Adrenal gland (tissue), 5 donors: ENCODE measurements around the gene BRINP1.

Experiments used
- POLR2A ChIP-seq, 2 donors: fragments of 450-650 bp; IDR thresholded peaks; one replicate each; pipeline ENCODE4 v1.6.1; 2017; ENCODE audit warnings: antibody characterized with exemption in 2 of 2, mild to moderate bottlenecking in 2 of 2, moderate library complexity in 1 of 2
- TF ChIP-seq, protein P1 (sequence below), 6 experiments: fragments of 450-650 bp in 4 of 6; fragments of 200-600 bp in 2 of 6; sonication (generic) in 1 of 6; IDR thresholded peaks; 1 replicate in 5 of 6; 2 replicates in 1 of 6; pipeline versions ENCODE4 v1.5.1 to v1.8.0; 2016 to 2021; ENCODE audit warnings: antibody characterized with exemption in 6 of 6, mild to moderate bottlenecking in 2 of 6, moderate library complexity in 1 of 6
- donor health status: DM: no; HTN: no; CAD: no.

DNA sequence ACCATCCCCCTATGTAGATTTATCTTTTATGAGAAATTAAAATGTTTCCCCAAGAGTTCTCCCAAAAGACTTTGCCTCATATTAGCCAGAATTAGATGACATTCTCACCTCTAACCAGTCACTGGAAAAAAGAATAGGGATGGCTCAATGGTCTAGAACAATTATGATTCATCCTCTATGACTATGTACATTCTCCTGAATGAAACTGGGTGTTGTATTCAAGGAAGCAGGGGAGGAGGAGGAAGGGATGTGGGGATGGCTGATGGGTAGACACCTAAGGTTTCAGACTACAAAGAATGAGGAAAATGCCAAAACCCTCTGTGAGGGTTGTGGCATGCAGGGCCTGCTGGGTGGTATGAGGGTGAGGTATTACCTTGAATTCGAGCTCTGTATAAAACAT, 49.5 kb upstream of the BRINP1 start:
- TF ChIP-seq, protein P1, sequence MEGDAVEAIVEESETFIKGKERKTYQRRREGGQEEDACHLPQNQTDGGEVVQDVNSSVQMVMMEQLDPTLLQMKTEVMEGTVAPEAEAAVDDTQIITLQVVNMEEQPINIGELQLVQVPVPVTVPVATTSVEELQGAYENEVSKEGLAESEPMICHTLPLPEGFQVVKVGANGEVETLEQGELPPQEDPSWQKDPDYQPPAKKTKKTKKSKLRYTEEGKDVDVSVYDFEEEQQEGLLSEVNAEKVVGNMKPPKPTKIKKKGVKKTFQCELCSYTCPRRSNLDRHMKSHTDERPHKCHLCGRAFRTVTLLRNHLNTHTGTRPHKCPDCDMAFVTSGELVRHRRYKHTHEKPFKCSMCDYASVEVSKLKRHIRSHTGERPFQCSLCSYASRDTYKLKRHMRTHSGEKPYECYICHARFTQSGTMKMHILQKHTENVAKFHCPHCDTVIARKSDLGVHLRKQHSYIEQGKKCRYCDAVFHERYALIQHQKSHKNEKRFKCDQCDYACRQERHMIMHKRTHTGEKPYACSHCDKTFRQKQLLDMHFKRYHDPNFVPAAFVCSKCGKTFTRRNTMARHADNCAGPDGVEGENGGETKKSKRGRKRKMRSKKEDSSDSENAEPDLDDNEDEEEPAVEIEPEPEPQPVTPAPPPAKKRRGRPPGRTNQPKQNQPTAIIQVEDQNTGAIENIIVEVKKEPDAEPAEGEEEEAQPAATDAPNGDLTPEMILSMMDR (IDR thresholded peaks at IDR 0.05): no peak
- no peak for TF ChIP-seq POLR2A (IDR thresholded peaks at IDR 0.05)
